Activated CD8-positive, alpha-beta memory T cell treated with anti-CD3 and anti-CD28 coated beads, Interleukin-2, amount 50 U/mL, for 1 hour (primary cell): Measurements from ENCODE around the gene EHD3.

Experiments used
- DNase-seq: peaks from one replicate; pipeline ENCODE4 v3.0.0-alpha.2; 2020; ENCODE audit errors: extremely low read depth

EHD3 gene

GRCh38 chr2:31235504-31235902, 1.6 kb downstream of the EHD3 start:
- no peak for DNase-seq

- no peak for DNase-seq
Observed at GRCh38 chr2:31236433-31237205, 2.7 kb downstream of the EHD3 start.

GRCh38 chr2:31237348-31238017, 3.5 kb downstream of the EHD3 start:
- DNase-seq = no peak

GRCh38 chr2:31238126-31238905, 4.4 kb downstream of the EHD3 start:
- no peak for DNase-seq

DNA sequence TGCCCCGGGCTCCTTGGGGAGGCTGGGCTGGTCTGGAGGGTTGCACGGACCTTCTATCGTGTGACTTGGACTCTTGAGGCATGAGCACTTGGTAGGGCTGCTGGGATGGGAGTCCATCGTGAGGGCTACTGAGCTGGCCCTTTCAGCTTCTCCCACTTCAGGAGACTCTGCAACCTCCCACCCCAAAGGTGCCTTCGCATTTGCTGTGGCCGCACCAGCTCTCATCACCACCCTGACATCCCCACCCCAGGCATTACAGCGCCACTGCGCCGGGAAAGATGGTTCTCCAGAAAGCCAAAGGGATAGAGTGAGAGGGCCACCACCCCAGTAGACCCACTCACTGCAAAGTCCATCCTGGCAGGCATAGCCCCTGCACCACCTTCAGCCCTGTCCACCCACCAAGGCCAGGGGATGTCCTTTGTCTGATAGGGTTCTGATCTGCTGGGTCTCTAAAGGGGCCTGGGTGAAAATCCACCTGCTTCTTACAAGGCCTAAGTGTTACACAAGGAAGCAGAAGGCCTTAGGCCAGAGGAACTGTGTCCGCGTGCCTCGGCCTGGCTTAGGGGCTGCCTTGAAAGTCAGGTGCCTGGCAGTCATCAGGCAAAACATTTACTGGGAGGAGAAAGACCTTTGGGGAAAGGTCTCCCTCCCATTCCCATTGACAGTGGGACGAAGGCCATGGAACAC, 5.1 kb downstream of the EHD3 start:
- no peak for DNase-seq

DNA sequence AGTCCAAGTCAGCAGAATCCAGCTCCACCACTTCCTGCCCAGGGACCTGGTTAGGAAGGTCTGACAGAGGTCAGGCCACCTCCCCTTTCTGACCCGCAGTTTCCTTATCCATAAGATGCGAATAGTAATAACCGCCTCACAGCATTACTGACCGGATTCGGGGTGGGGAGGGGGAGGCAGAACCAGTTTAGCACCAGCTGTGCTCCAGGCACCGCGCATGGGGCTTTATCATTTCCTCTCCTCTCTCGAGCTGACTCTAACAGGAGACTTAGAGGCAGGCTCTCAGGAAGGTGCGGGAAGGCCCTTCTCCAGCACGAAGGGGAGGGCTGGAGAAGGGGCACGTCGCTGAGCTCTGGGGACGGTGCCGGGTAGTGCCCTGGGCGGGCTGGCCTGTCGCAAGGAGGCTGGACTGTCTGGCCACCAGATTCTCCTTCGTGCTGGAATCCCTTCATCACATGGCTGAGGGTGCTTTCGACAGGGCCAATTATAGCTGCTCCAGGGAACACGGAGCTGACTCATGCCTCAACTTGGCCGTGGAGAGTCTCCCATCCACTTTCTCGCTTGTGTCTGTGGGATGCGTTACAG, 5.7 kb downstream of the EHD3 start:
- DNase-seq = no peak

- DNase-seq = no peak
Observed at GRCh38 chr2:31240381-31241365, 6.7 kb downstream of the EHD3 start.

- DNase-seq = no peak
Observed at GRCh38 chr2:31241625-31242270, 7.8 kb downstream of the EHD3 start.

- no peak for DNase-seq
Observed at GRCh38 chr2:31243053-31243452, 9.1 kb downstream of the EHD3 start.

GRCh38 chr2:31244101-31244500, 10.1 kb downstream of the EHD3 start:
- no peak for DNase-seq

DNA sequence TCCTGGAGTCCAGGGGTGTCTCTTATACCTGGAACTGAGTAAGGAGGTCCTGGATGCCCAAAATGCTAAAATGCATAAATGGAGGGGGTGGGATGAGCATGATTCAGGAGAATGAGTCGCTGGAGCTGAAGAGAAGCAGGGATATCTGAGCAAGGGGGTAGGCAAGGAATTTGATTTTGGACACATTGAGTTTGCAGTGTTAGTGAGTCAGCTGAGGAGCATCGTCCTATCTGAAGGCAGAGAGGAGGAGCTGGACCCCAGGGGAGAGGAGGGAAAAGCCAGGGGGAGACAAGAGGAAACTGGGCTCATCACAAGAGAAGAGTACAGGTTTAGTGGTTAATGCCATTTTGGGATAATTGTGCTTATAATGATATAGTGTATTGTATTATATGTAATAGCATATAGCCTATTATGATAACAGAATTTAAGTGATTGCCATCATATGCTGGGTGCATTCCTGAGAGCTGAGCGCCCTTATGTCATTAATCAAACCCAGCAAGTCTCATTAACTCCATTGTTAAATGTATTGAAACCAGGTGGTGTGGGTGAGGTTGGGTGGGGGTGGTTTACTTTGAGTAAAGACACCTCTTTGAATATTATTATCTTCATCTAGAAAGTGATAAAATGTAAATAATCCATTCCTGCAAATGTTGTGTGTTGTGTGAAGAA, 12.4 kb downstream of the EHD3 start:
- DNase-seq = no peak

- DNase-seq = no peak
Observed at GRCh38 chr2:31247711-31248110, 13.8 kb downstream of the EHD3 start.

DNA sequence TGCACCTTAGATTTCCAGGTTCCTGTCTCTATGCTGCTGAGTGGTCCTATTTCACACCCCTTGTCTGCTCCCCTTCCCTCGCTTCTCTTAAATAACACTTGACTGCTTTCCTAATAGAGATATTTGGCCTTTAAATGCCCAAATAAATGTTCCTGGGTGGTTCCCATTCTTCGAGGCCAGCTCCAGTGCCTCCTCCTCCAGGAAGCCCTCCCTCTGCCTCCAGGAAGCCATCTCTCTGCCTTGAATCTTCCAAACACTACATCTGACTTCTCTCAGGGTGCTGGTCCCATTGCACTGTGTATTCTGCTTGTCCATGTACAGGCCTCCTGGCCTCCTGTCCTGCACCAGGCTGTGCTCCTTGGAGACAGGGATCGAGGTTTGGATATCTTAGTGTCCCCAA, 14.2 kb downstream of the EHD3 start:
- DNase-seq = no peak

GRCh38 chr2:31249009-31249690, 15.2 kb downstream of the EHD3 start:
- DNase-seq = no peak

DNA sequence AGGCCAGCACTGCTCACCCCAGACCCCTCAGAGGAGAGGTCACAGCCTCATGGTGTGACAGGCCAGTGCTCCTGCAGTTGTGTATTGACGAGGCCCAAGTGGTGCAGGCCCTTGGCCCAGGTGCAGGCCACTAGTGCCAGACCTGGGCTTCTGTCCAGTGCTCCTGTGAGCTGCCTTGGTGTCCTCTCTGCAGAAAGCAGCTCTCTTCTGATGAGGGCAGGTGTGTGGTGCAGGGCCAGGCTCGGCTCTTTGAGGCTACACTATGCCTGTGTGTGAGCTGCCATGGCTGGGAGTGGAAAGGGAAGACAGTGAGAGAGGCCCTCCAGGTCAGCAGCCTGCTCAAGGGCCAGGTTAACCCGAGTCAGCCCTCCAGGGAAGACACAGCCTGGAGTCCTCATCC, 17.1 kb downstream of the EHD3 start:
- DNase-seq = no peak

DNA sequence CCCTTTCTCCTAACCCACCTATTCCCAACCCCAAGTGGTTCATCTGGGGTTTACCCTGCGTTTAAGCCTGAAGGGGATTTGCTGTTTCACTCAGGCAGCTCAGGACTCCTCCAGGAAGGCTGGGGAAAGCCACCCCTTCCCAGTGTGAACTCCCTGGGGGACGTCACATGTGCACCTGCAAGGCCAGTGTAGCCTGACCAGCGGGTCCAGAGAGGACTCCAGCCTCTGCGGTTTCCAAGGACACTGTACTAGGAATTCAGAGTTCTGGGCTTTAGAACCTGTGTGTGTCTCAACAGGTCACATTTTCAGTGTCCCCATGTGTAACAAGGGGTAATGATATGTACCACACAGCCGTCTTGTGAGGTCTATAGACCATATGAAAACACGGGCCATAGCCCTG, 17.9 kb downstream of the EHD3 start:
- no peak for DNase-seq

DNA sequence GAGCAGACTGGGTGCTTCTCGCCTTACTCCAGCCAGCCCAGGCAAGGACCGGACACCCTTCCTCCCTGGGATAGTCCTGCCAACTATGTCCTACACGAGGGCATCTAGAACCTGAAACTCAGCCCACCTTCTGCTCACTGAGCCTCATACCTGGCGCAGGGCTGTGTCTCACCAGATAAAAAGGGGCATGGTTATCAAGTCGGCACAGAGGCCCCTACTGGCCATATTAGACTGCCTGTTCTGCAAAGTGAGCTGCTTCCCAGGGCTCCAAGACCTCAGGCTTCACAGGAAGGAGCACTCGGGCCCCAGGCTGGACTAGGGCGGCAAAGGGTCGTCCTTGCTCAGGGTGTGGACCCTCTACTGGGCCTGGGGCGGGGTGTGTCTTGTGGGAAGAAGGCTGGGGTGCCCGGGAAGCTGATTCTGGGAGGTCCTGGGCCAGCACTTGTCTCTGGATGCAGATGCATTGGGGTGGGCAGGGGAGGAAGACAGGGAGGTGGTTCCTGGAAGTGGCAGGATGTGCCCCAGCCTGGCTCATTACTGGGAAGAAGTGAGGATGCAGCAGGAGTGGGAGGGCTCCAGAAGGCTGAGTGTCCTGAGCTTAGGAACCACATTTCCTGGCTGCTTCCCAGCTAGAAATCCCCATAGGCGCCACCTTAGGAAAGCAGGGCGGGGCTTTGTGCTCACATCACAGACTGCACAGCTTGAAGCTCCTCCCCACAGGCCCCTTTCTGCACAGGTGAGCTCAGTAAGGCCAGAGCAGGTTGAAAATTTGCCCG, 19.6 kb downstream of the EHD3 start:
- no peak for DNase-seq
